Mesenchymal stem cell (in vitro differentiated cells and primary cell): ENCODE measurements around the gene AUP1.

Source experiments
- DNase-seq: peaks from one replicate; pipeline ENCODE4 v3.0.0-alpha.2; 2013
- H2AFZ ChIP-seq: one replicate; pipeline ENCODE4 v1.6.1; 2013; ENCODE audit warnings: low read depth, mild to moderate bottlenecking, control low read depth, inconsistent platforms, low read length, moderate library complexity
- H2AK5ac ChIP-seq: 2 replicates; pipeline ENCODE4 v1.6.1; 2013; ENCODE audit warnings: low read length, moderate library complexity, mild to moderate bottlenecking, inconsistent platforms; ENCODE audit not compliant: severe bottlenecking
- H2BK120ac ChIP-seq: one replicate; pipeline ENCODE4 v1.6.1; 2013; ENCODE audit warnings: low read depth, mild to moderate bottlenecking, inconsistent platforms, low read length, moderate library complexity
- H2BK12ac ChIP-seq, 2 experiments: one replicate each; pipeline ENCODE4 v1.6.1; 2013; ENCODE audit warnings: inconsistent platforms in 2 of 2, low read length in 2 of 2, mild to moderate bottlenecking in 2 of 2, moderate library complexity in 2 of 2, control low read depth in 1 of 2
- H2BK15ac ChIP-seq: one replicate; pipeline ENCODE4 v1.6.1; 2013; ENCODE audit warnings: mild to moderate bottlenecking, low read depth, inconsistent platforms; ENCODE audit not compliant: poor library complexity, severe bottlenecking
- H2BK5ac ChIP-seq: 2 replicates; pipeline ENCODE4 v1.6.1; 2013; ENCODE audit warnings: low read depth, mild to moderate bottlenecking, low read length, control low read depth, inconsistent platforms; ENCODE audit not compliant: poor library complexity, severe bottlenecking
- H3K14ac ChIP-seq, 2 experiments: one replicate each; pipeline ENCODE4 v1.6.1; 2013; ENCODE audit warnings: inconsistent platforms in 2 of 2, low read length in 2 of 2, control low read depth in 1 of 2, mild to moderate bottlenecking in 1 of 2, moderate library complexity in 1 of 2
- H3K18ac ChIP-seq, 2 experiments: one replicate each; pipeline ENCODE4 v1.6.1; 2013; ENCODE audit warnings: inconsistent platforms in 2 of 2, low read length in 2 of 2, control low read depth in 1 of 2, low read depth in 1 of 2, mild to moderate bottlenecking in 1 of 2
- H3K23ac ChIP-seq, 2 experiments: one replicate each; pipeline ENCODE4 v1.6.1; 2013; ENCODE audit warnings: inconsistent platforms in 2 of 2, low read length in 2 of 2, mild to moderate bottlenecking in 2 of 2, moderate library complexity in 2 of 2, control low read depth in 1 of 2
- H3K27ac ChIP-seq: 2 replicates; pipeline ENCODE4 v1.5.1; 2013; ENCODE audit warnings: mild to moderate bottlenecking, moderate library complexity, low read length, control low read depth, inconsistent platforms; ENCODE audit not compliant: poor library complexity, severe bottlenecking
- H3K27me3 ChIP-seq, 2 experiments: 2 replicates each; pipeline versions ENCODE4 v1.6.1 to v1.7.0; 2013; ENCODE audit warnings: low read length in 2 of 2, mild to moderate bottlenecking in 2 of 2, moderate library complexity in 2 of 2, control low read depth in 1 of 2, inconsistent platforms in 1 of 2; ENCODE audit not compliant: control insufficient read depth in 1 of 2, insufficient read depth in 1 of 2
- H3K36me3 ChIP-seq, 2 experiments: 2 replicates each; pipeline versions ENCODE4 v1.6.1 to v1.7.0; 2013; ENCODE audit warnings: low read length in 2 of 2, control low read depth in 1 of 2, inconsistent platforms in 1 of 2, low read depth in 1 of 2, mild to moderate bottlenecking in 1 of 2; ENCODE audit not compliant: insufficient read depth in 2 of 2, control insufficient read depth in 1 of 2
- H3K4ac ChIP-seq, 2 experiments: one replicate each; pipeline ENCODE4 v1.6.1; 2013; ENCODE audit warnings: inconsistent platforms in 2 of 2, low read length in 2 of 2, mild to moderate bottlenecking in 2 of 2, moderate library complexity in 2 of 2, control low read depth in 1 of 2, low read depth in 1 of 2
- H3K4me1 ChIP-seq: 2 replicates; pipeline ENCODE4 v1.6.1; 2013; ENCODE audit warnings: low read depth, low read length, control low read depth; ENCODE audit not compliant: control insufficient read depth, insufficient read depth
- H3K4me2 ChIP-seq: 2 replicates; pipeline ENCODE4 v1.6.1; 2013; ENCODE audit warnings: low read length, mild to moderate bottlenecking, inconsistent platforms; ENCODE audit not compliant: poor library complexity, severe bottlenecking
- H3K4me3 ChIP-seq, 2 experiments: 2 replicates each; pipeline versions ENCODE4 v1.5.1 to v1.7.0; 2013; ENCODE audit warnings: low read length in 2 of 2, mild to moderate bottlenecking in 2 of 2, control low read depth in 1 of 2, low read depth in 1 of 2; ENCODE audit not compliant: insufficient read depth in 1 of 2
- H3K79me1 ChIP-seq: replicated peaks from 2 replicates; pipeline ENCODE4 v1.6.1; 2013; ENCODE audit warnings: mild to moderate bottlenecking, control low read depth, low read length, inconsistent platforms; ENCODE audit not compliant: poor library complexity, severe bottlenecking
- H3K9ac ChIP-seq: 2 replicates; pipeline ENCODE4 v1.7.0; 2013; ENCODE audit warnings: mild to moderate bottlenecking, low read length, moderate library complexity
- H3K9me3 ChIP-seq: 2 replicates; pipeline ENCODE4 v1.7.0; 2013; ENCODE audit warnings: mild to moderate bottlenecking, low read length; ENCODE audit not compliant: control insufficient read depth
- H4K8ac ChIP-seq: one replicate; pipeline ENCODE4 v1.6.1; 2013; ENCODE audit warnings: inconsistent platforms, mild to moderate bottlenecking, low read length, moderate library complexity
- H4K91ac ChIP-seq: one replicate; pipeline ENCODE4 v1.6.1; 2013; ENCODE audit warnings: mild to moderate bottlenecking, low read length, inconsistent platforms
- WGBS: methylation state at CpG from one replicate; pipeline ENCODE4 v1.1.7; 2013; ENCODE audit warnings: mixed read lengths; 5-methylcytosine and 5-hydroxymethylcytosine counted together

The AUP1 gene

GRCh38 chr2:74515271-74515980, 14.1 kb downstream of the AUP1 start:
- peaks cover 0 to 3% of the 10 kb centered on the region in 2 experiments for H3K36me3 ChIP-seq
- WGBS = 2% methylated on average over 50 of the region's 60 CpGs
- H3K4me1 ChIP-seq = peaks cover 18% of the 10 kb centered on the region

GRCh38 chr2:74514368-74515270, 14.9 kb downstream of the AUP1 start, which contains the start of gene TLX2:
TLX2 (plus strand) TSS chr2:74514450; CDS start chr2:74514807, 357 bp downstream.
- Histone ChIP-seq H2BK12ac (peak within 1 kb of the TSS in 1 of 2 experiments; percentile 34), H2BK120ac (no peak within 1 kb of the TSS)

More at GRCh38 chr2:74515271-74515980, 14.1 kb downstream of the AUP1 start:
- no peaks in the 10 kb centered on the region for H3K9me3 ChIP-seq
- H2AK5ac ChIP-seq = no peak overlapping the region
- H3K9ac ChIP-seq = no peak overlapping the region
- no peak overlapping the region for H4K91ac ChIP-seq
- H2BK15ac ChIP-seq = no peak overlapping the region
- peak overlapping the region in 1 of 2 experiments; percentile 26 for H3K4me3 ChIP-seq
- no peaks in the 10 kb centered on the region for H3K79me1 ChIP-seq
- H2BK120ac ChIP-seq = no peak overlapping the region
- no peak overlapping the region for H3K4ac ChIP-seq
- H3K18ac ChIP-seq = no peak overlapping the region
- H4K8ac ChIP-seq = no peak overlapping the region
- H3K23ac ChIP-seq = peak overlapping the region in 1 of 2 experiments; percentile 87
- no peak for DNase-seq
- H3K14ac ChIP-seq = no peak overlapping the region
- no peak overlapping the region for H3K27ac ChIP-seq
- H2BK12ac ChIP-seq = no peak overlapping the region
- no peak overlapping the region for H3K4me2 ChIP-seq
- peaks cover 97 to 99% of the 10 kb centered on the region in 2 experiments for H3K27me3 ChIP-seq
- H2BK5ac ChIP-seq = no peak overlapping the region
- peak overlapping the region; percentile 76 for H2AFZ ChIP-seq

GRCh38 chr2:74513605-74514367, 15.7 kb downstream of the AUP1 start:
- no peaks in the 10 kb centered on the region for H3K9me3 ChIP-seq
- DNase-seq = peak; percentile 35
- H2AK5ac ChIP-seq = no peak overlapping the region
- H3K27ac ChIP-seq = no peak overlapping the region
- H3K4me1 ChIP-seq = peaks cover 18% of the 10 kb centered on the region
- peaks cover 83 to 91% of the 10 kb centered on the region in 2 experiments for H3K27me3 ChIP-seq
- H3K14ac ChIP-seq = no peak overlapping the region
- H4K91ac ChIP-seq = peak overlapping the region; percentile 20
- no peak overlapping the region for H2BK120ac ChIP-seq
- 3% methylated on average over 49 of the region's 52 CpGs for WGBS
- no peak overlapping the region for H3K9ac ChIP-seq
- H3K18ac ChIP-seq = no peak overlapping the region
- no peaks in the 10 kb centered on the region for H3K79me1 ChIP-seq
- no peak overlapping the region for H4K8ac ChIP-seq
- H2AFZ ChIP-seq = no peak overlapping the region
- H3K4ac ChIP-seq = no peak overlapping the region
- H2BK5ac ChIP-seq = no peak overlapping the region
- peaks cover 0 to 3% of the 10 kb centered on the region in 2 experiments for H3K36me3 ChIP-seq
- no peak overlapping the region for H3K4me3 ChIP-seq
- H2BK12ac ChIP-seq = peak overlapping the region in 1 of 2 experiments; percentile 34
- peak overlapping the region in 1 of 2 experiments; percentile 79 for H3K23ac ChIP-seq
- H3K4me2 ChIP-seq = no peak overlapping the region
- no peak overlapping the region for H2BK15ac ChIP-seq

More at GRCh38 chr2:74514368-74515270, 14.9 kb downstream of the AUP1 start, which contains the start of gene TLX2:
- peaks cover 18% of the 10 kb centered on the region for H3K4me1 ChIP-seq
- no peak within 1 kb of the TSS for H3K18ac ChIP-seq
- peak within 1 kb of the TSS; percentile 20 for H4K91ac ChIP-seq
- H2AFZ ChIP-seq = no peak within 1 kb of the TSS
- no peak within 1 kb of the TSS for H2AK5ac ChIP-seq
- H2BK15ac ChIP-seq = no peak within 1 kb of the TSS
- no peak within 1 kb of the TSS for H3K4ac ChIP-seq
- H4K8ac ChIP-seq = no peak within 1 kb of the TSS
- H3K36me3 ChIP-seq = peaks cover 0 to 3% of the 10 kb centered on the region in 2 experiments
- H3K23ac ChIP-seq = peak within 1 kb of the TSS in 1 of 2 experiments; percentile 87
- H3K9ac ChIP-seq = no peak within 1 kb of the TSS
- peaks cover 92 to 98% of the 10 kb centered on the region in 2 experiments for H3K27me3 ChIP-seq
- H3K4me2 ChIP-seq = no peak within 1 kb of the TSS
- no peak for DNase-seq
- no peak within 1 kb of the TSS for H3K4me3 ChIP-seq
- WGBS = 5% methylated on average over 71 of the region's 82 CpGs
- no peak within 1 kb of the TSS for H3K14ac ChIP-seq
- H3K27ac ChIP-seq = no peak within 1 kb of the TSS
- H2BK5ac ChIP-seq = no peak within 1 kb of the TSS
- H3K9me3 ChIP-seq = no peaks in the 10 kb centered on the region
- H3K79me1 ChIP-seq = no peaks in the 10 kb centered on the region
